Measurements from ENCODE around the gene P2RY8.

DNA sequence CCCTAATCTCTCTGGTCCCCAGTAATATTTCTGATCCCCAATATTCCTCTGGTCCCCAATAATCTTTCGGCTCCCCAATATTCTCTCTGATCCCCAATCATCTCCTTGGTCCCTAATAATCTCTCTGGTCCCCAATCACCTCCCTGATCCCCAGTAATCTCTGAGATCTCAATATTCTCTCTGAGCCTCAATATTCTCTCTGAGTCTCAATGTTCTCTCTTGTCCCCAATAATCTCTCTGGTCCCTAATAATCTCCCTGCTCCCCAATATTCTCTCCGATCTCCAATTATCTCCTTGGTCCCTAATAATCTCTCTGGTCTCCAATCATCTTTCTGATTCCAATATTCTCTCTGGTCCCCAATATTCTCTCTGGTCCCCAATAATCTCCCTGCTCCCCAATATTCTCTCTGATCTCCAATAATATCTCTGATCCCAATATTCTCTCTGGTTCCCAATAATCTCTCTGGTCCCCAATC, 17.9 kb downstream of the P2RY8 start:
- TF ChIP-seq EZH2 (IDR thresholded peaks at IDR 0.05; ENCODE audit: borderline replicate concordance, low read depth, low read length, poor library complexity, severe bottlenecking) = no peak
- TF ChIP-seq, protein P1, sequence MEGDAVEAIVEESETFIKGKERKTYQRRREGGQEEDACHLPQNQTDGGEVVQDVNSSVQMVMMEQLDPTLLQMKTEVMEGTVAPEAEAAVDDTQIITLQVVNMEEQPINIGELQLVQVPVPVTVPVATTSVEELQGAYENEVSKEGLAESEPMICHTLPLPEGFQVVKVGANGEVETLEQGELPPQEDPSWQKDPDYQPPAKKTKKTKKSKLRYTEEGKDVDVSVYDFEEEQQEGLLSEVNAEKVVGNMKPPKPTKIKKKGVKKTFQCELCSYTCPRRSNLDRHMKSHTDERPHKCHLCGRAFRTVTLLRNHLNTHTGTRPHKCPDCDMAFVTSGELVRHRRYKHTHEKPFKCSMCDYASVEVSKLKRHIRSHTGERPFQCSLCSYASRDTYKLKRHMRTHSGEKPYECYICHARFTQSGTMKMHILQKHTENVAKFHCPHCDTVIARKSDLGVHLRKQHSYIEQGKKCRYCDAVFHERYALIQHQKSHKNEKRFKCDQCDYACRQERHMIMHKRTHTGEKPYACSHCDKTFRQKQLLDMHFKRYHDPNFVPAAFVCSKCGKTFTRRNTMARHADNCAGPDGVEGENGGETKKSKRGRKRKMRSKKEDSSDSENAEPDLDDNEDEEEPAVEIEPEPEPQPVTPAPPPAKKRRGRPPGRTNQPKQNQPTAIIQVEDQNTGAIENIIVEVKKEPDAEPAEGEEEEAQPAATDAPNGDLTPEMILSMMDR (conservative IDR thresholded peaks at IDR 0.05; ENCODE audit: low read depth, low read length) = no peak

Measured in A673 (cell line).